ENCODE data around the gene VAMP2.

The VAMP2 gene

GRCh38 chr17:8155231-8155995 is 7.3 kb downstream of the VAMP2 start:
- no peak for DNase-seq

DNA sequence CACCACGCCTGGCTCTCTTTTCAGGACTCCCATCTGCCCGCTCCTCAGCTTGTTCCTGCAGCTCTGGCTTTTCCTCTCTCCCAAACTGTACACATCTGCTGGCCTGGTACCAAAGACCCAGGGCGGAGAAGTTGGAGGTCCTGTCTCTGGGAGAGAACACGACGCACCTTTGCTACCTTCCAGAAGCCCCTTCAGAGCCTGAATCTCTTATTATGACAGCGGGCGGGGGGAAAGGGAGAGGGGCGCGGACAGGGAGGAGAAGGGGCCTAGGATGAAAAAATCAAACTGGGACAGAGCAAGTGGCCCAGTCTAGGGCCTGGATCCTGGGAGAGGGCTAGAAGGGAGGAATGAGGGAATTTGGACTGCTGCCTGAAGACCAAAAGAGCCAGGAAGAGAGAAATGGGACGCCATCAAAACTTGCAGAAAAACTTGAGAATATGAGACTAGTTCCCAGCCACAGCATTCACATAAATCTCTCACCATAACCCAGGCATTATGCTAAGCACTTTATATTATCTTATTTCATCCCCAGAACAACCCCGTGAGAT is 8.1 kb downstream of the VAMP2 start:
- DNase-seq = no peak

GRCh38 chr17:8153957-8154607 is 8.7 kb downstream of the VAMP2 start:
- peak; percentile 99 for DNase-seq

GRCh38 chr17:8153525-8153956 is 9.2 kb downstream of the VAMP2 start:
- DNase-seq = peak; percentile 95

DNA sequence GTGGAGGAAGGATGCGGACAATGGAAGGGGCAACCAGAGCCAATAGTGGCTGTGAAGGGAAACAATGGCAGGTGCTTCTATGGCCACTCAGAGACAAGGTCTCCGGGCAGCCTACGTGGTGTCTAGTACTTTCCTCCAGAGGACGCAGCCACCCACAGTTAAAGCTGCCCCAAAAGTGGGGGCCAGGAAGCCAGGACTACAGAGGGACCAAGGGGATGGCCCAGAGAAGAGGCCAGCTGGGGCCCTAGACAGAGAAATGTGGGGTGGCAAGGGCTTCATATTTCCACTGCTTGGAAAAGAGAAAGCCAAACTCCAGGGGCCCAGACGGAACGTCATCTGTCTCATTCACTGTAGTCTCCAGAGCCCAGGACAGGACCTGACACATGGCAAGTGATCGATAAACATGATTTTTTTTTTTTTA is 9.7 kb downstream of the VAMP2 start:
- DNase-seq = no peak

- DNase-seq = peak; percentile 93
Measured at GRCh38 chr17:8152112-8152775, 10.5 kb downstream of the VAMP2 start, which contains the start of gene PER1. Gene PER1, minus strand, starts transcription at chr17:8152404. Its CDS starts 1,698 bp downstream, at chr17:8150706.

DNA sequence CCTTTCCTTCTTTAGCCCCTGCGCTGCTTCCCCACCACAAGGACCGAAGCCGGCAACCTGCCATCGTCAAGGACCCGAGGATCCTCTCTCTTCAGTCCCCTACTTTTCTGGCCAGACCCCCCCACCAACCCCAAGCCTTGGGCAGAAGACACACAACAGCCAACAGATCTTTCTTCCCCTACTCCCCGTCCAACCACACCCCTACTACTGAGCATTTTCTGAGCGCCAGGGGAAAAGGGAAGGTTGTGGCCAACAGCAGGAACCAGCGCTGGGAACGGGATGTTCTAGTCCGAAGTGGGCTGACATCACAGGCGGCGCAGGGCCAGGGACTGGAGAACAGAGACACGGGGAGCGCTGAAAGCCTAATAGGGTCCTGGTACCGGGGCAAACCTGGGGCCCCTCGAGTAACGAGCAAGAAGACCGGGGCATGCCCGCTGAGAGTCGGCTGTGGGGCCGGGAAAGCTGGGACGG is 11.1 kb downstream of the VAMP2 start:
- DNase-seq = peak; percentile 56

- DNase-seq = peak; percentile 89
Measured at GRCh38 chr17:8151120-8151640, 11.6 kb downstream of the VAMP2 start.

DNA sequence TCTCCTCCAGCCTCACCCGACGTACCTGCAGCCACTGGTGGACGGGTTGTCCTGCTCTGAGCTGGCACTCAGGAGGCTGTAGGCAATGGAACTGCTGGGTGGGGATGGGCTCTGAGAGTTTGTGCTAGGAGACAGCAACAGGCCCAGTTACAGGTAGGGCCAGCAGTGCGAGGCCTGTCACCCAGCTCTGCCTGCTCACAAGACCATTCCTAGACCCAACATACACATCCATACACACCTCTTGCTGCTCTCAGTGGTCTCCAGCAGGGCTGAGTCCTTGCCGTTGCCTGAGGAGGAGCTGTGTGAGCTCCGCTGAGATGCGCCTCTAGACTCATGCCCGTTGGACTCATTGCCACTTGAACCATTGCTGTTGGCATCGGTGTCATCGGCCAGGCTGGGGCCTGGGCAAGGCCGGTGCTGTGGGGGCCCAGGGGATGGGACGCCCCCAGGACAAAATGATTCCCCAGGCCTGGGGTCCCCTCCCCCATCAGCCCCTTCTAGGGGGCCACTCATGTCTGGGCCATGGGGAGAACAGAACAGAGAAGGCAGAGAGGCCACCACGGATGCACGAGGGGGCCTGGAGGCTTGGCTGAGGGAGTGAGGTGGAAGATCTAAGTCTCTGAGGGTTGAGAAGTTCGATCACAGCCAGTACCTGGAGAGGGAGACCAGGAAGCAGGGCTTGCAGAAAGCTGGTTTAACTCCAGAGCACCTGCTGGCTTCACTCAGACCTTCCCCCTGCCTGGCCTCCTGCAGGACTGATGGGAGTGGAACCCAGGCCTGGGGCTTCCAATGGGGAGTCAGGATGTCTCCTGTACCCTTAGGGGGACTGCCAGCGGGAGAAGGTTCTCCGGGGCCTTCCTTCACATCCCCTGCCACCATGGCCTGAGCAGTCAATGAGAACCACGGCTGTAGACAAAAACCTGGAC is 12.3 kb downstream of the VAMP2 start:
- no peak for DNase-seq

DNA sequence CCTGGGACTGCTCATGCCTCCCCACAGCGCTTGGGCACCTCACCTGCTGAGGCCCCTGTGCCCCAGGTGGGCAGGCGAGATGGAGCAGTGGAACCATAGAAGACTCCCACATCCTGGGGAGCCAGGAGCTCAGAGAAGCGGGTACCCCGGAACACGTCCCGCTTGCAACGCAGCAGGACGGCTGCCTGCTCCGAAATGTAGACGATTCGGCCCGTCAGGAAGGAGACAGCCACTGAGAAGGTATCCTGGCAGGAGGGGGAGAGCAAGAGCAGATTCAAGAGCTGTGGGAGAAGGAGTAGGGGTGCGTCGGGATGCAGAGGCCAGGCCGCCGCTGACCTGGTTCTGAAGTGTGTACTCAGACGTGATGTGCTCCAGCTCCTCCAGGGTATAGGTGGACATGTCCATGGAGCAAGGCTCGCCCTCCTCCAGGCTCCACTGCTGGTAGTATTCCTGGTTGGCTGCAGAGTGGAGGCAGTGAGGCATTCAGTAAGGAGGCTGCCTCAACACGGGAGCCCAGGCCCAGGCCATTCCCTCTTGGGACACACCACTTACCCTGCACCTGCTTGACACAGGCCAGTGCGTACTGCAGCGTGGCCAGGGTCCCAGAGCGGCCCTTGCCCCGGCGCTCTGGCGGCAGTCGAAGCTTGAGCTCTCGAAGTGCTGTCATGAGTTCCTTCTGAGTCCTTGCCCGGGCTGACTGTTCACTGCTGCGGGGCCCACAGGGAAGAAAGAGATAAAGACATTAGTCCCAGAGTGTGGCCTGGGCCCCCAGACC is 13.1 kb downstream of the VAMP2 start:
- DNase-seq = no peak

DNA sequence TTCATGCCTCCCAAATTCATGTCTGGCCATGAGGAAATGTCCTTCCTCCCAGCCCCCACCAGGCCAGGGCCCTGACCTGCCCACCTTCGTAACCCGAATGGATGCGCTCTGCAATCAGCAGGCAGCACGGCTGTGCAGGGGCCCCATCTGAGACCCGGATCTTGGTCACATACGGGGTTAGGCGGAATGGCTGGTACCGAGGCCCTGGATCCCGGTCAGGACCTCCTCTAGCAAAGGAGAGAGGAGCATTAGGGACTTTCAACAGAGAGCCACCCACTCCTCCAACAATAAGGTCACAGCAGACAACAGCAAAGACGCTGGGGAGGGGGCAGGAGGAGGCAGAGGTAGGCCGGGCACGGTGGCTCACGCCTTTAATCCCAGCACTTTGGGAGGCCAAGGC is 14.2 kb downstream of the VAMP2 start:
- no peak for DNase-seq

- DNase-seq = no peak
Measured at GRCh38 chr17:8147805-8148404, 14.8 kb downstream of the VAMP2 start.

DNA sequence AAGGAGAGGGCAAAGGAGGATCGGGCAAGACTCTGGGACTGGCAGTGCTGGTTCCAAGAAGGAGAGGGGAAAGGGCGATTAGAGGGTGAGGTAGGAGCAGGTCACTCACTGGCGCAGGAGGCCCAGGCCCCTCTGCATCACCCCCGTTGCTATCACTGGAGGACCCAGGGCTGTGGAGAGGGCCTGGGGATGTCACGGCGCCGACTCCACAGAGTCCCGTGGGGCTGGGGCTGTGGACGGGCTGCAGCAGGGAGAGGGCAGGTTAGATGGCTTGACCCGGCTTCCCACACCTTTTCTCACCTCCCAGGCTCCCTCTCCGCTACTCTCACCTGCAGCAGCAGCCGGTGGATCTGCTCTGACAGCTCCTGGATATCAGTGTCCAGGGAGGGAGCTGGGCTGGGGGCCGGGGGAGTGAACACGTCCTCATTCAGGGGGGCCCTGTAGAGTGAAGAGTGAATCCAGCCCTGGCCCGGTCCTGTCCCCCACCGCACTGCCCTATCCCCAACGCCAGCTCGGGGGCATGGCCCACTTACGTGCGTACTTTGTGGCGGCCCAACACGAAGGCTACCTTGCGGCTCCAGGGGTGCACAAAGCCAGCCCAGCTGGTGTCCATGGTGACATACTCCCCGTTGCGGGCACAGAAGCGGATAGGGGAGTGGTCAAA is 15.5 kb downstream of the VAMP2 start:
- DNase-seq = no peak

DNA sequence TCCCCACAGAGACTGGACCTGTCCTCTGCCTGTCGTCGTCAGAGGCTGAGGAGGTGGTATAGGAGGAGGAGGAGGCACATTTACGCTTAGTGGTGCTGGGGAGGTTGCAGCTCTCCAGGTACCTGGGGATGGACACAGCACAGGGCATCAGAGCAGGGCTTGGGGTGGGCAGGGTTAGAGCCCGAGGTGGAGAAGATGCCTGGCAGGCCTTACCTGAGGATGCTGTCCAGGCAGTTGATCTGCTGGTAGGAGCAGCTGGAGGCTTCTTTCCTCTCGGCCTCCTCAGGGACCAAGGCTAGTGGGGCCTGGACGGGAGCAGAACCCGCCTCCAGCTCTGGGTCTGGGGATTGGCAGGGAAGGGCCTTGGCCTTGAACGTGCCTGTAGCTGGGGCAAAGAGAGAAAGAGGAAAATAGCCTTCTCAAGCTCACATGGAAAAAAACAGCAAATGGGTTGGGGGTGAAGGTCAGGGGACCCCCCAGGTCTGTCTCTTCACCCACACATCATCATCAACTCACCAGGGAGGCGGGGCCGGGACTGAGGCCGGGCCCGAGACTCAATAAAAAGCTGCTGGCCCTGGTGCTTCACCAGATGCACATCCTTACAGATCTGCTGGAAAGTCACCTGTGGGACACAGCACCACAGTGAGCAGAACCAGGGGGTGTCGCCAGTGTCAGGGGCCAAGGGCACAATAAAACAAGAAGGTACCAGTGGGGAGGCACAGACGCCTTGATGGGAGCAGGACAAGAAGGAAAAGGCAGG is 16.2 kb downstream of the VAMP2 start:
- no peak for DNase-seq

DNA sequence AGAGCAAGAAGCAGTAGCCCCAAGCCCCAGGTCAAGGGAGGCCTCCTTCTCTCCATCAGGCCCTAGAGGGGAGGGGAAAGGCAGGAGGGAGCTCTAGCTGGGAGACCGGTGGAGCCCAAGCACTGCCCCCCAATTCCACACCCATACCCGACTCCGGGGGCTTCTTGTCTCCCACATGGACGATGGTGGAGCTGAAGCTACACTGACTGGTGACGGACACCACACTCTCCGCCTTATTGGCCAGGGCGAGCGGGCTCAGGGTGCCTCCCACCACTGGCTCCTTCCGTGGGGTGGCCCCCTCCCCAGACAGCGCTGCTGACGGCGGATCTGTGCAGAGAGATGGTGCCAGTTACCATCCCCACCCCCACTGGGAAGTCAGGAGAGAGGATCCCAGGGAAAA is 16.9 kb downstream of the VAMP2 start:
- no peak for DNase-seq

GRCh38 chr17:8144401-8145231 is 18.1 kb downstream of the VAMP2 start:
- DNase-seq = no peak

GRCh38 chr17:8143581-8144400 is 19.0 kb downstream of the VAMP2 start:
- no peak for DNase-seq
